HEK293T (cell line): ENCODE data around the gene ELMOD1.
"Not testable (repeated sequence)": the region's sequence is repeated elsewhere in the genome, so short reads cannot be mapped to it uniquely, and the experiment has no call there.

Experiments
- CTCF ChIA-PET: fragments of 350-600 bp; formaldehyde crosslinking; extraction: SDS; loops from one replicate; lab custom pipeline; 2021; ENCODE audit warnings: antibody characterized with exemption, inconsistent platforms; lab: Yijun Ruan, JAX
- POLR2A ChIA-PET: fragments of 350-600 bp; formaldehyde crosslinking; extraction: SDS; loops from one replicate; lab custom pipeline; 2020; ENCODE audit warnings: antibody characterized with exemption, inconsistent platforms; lab: Yijun Ruan, JAX
- DNase-seq: peaks from one replicate; pipeline ENCODE4 v3.0.0; 2012; ENCODE audit warnings: mixed read lengths; ENCODE audit errors: extremely low spot score
- ARNT ChIP-seq: fragments of 450-650 bp; IDR thresholded peaks from 2 replicates; pipeline ENCODE4 v1.6.1; 2017; ENCODE audit warnings: mild to moderate bottlenecking
- BHLHE40 ChIP-seq: fragments of 450-650 bp; IDR thresholded peaks from 2 replicates; pipeline ENCODE4 v1.6.1; 2016; ENCODE audit warnings: mild to moderate bottlenecking, moderate library complexity, borderline replicate concordance
- CTBP1 ChIP-seq: fragments of 450-650 bp; IDR thresholded peaks from 2 replicates; pipeline ENCODE4 v1.6.1; 2016; ENCODE audit warnings: borderline replicate concordance
- ELF4 ChIP-seq: fragments of 450-650 bp; IDR thresholded peaks from 2 replicates; pipeline ENCODE4 v1.6.1; 2017; ENCODE audit warnings: antibody characterized with exemption
- FOXA1 ChIP-seq: fragments of 450-650 bp; IDR thresholded peaks from 2 replicates; pipeline ENCODE4 v1.6.1; 2016; ENCODE audit warnings: mild to moderate bottlenecking
- FOXK2 ChIP-seq: fragments of 450-650 bp; IDR thresholded peaks from 2 replicates; pipeline ENCODE4 v1.6.1; 2016; ENCODE audit warnings: mild to moderate bottlenecking
- FOXM1 ChIP-seq: fragments of 450-650 bp; IDR thresholded peaks from 2 replicates; pipeline ENCODE4 v1.6.1; 2017; ENCODE audit warnings: mild to moderate bottlenecking, borderline replicate concordance
- HDGF ChIP-seq: fragments of 450-650 bp; IDR thresholded peaks from 2 replicates; pipeline ENCODE4 v1.6.1; 2017; ENCODE audit warnings: antibody characterized with exemption, borderline replicate concordance
- L3MBTL2 ChIP-seq: fragments of 450-650 bp; conservative IDR thresholded peaks from 2 replicates; pipeline ENCODE4 v1.6.1; 2016; ENCODE audit warnings: mild to moderate bottlenecking
- LEF1 ChIP-seq: fragments of 450-650 bp; IDR thresholded peaks from 2 replicates; pipeline ENCODE4 v1.6.1; 2017; ENCODE audit warnings: mild to moderate bottlenecking, borderline replicate concordance
- NFRKB ChIP-seq: fragments of 450-650 bp; IDR thresholded peaks from 2 replicates; pipeline ENCODE4 v1.6.1; 2016; ENCODE audit warnings: mild to moderate bottlenecking, moderate library complexity
- PKNOX1 ChIP-seq: fragments of 450-650 bp; IDR thresholded peaks from 2 replicates; pipeline ENCODE4 v1.6.1; 2016
- SP1 ChIP-seq: fragments of 450-650 bp; IDR thresholded peaks from 2 replicates; pipeline ENCODE4 v1.6.1; 2017
- SUZ12 ChIP-seq: fragments of 450-650 bp; IDR thresholded peaks from 2 replicates; pipeline ENCODE4 v1.6.1; 2016; ENCODE audit warnings: mild to moderate bottlenecking
- TARDBP ChIP-seq: fragments of 450-650 bp; IDR thresholded peaks from 2 replicates; pipeline ENCODE4 v1.6.1; 2016
- ZNF384 ChIP-seq: fragments of 450-650 bp; IDR thresholded peaks from 2 replicates; pipeline ENCODE4 v1.6.1; 2016

Gene ELMOD1

DNA sequence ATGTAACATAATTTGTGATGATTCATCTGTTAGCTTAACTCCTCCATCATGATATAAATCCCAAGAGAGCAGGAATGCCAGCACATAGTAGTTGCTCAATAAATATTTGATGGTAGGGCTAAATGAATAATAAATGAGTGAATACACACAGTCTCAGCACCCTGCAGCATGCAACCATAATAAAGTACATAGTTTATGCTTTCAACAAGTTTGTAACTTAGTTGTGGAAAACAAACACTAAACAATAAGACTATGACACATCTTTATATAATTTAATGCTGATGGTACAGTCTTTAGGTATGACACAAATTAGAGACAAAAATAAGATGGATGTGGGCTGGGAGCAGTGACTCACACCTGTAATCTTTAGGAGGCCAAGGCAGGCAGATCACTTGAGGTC lies 29.3 kb upstream of the ELMOD1 start:
- no peak for DNase-seq
- TF ChIP-seq ARNT, result no peak
- no peak for TF ChIP-seq TARDBP
- TF ChIP-seq SUZ12, result no peak
- no peak for TF ChIP-seq FOXM1
- TF ChIP-seq FOXA1, result no peak
- TF ChIP-seq NFRKB, result no peak
- POLR2A ChIA-PET, result interaction anchor here (1.1 kb wide), 1 partner anchor 34 kb away, joined by 4 read pairs; no protein-coding TSS in a partner anchor
- CTCF ChIA-PET, result interaction anchor here (1.1 kb wide), 1 partner anchor 128 kb away, joined by 3 read pairs; no protein-coding TSS in a partner anchor

DNA sequence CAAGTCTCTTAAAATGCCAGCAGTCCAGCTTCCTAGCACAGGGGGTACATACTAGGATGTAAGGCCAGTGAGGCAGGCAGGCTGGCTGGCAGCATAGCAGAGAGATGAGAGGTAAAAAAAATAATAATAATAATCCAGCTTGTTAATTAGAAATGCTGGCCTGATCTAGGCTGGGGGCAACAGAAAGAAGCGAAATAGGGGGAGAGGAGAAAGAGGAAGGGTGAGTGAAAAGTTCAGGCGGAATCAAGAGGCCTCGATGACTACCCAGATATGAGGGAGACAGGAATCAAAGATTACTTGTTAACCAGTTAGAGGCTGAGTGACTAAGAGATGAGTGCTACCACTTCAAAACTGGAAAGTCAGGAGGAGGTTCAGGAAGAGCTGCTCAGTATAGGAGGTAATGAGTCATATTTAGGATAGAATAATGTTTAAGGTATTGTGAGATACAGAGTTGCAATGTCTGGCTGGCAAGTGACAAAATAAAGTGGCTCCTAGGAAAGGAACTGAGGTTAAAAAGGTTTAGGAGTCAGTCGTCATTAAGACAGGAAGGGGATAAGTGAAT lies 28.2 kb upstream of the ELMOD1 start:
- POLR2A ChIA-PET, result interaction anchor here (1.3 kb wide), 1 partner anchor 209 kb away, joined by 3 read pairs; no protein-coding TSS in a partner anchor
- CTCF ChIA-PET, result interaction anchor here (0.6 to 3.5 kb wide), 7 partner anchors 13 to 208 kb away, joined by 3 to 40 read pairs (median 4); no protein-coding TSS in a partner anchor
- no peak for TF ChIP-seq SP1
- no peak for TF ChIP-seq ARNT
- no peak for TF ChIP-seq LEF1
- no peak for TF ChIP-seq FOXM1
- TF ChIP-seq ELF4, result no peak
- TF ChIP-seq CTBP1, result no peak
- no peak for TF ChIP-seq HDGF
- TF ChIP-seq L3MBTL2, result no peak
- no peak for TF ChIP-seq SUZ12
- TF ChIP-seq FOXA1, result no peak
- TF ChIP-seq ZNF384, result no peak
- TF ChIP-seq FOXK2, result no peak
- TF ChIP-seq BHLHE40, result no peak
- no peak for DNase-seq

- CTCF ChIA-PET, result interaction anchor here (0.6 to 3.5 kb wide), 6 partner anchors 12 to 207 kb away, joined by 3 to 40 read pairs (median 4); no protein-coding TSS in a partner anchor
- POLR2A ChIA-PET, result no interaction called here
- TF ChIP-seq TARDBP, result no peak
- no peak for TF ChIP-seq ELF4
- no peak for TF ChIP-seq NFRKB
- no peak for TF ChIP-seq FOXK2
- TF ChIP-seq L3MBTL2, result peak; percentile 46
- peak; percentile 49 for DNase-seq
Observed at GRCh38 chr11:107563702-107564101, 27.2 kb upstream of the ELMOD1 start.

- CTCF ChIA-PET, result interaction anchor here (3.5 kb wide), 1 partner anchor 124 kb away, joined by 40 read pairs; no protein-coding TSS in a partner anchor
- TF ChIP-seq FOXA1, result no peak
- POLR2A ChIA-PET, result interaction anchor here (0.9 to 1.6 kb wide), 3 partner anchors 32 to 125 kb away, joined by 3 to 4 read pairs (median 3); no protein-coding TSS in a partner anchor
- peak; percentile 10 for DNase-seq
Observed at GRCh38 chr11:107564877-107565218, 26.1 kb upstream of the ELMOD1 start.

DNA sequence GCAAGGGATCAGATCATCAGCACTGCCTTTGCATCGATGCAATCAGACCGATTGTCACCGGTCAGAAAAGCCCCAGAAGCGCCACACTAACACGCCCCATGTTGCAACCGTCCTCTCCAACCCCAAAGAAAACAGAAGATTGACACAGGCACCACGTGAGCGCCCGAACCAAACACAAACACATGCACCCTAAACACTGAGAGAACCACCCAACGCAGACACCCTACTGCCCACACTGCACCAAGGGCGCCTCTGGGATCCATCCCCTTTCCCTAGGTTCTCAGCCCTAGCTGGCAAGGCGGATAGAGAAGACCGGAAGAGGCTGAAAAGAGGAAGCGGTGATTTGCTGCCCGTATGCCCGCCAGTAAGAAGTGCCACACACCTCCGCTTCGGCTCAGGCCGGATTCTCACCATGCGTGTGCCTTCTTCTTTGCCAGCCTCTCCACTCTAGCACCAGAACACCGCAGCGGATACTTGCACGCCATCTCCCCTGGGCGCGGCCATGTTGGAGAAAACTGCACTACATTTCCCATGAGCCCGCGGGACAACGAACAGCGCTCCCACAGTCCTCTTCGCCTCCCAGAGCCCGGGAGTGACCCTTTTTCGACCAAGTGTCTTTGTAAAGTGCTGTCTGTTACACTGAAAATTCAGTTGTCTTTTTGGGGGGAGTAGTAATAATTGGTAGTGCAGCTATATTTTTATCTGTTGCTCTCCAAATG lies 25.6 kb upstream of the ELMOD1 start, which contains the start of gene ALKBH8:
ALKBH8 (minus strand) TSS at position 517 of the 719 bp plus-strand sequence. CDS start 4,842 bp downstream, outside the sequence.
- ChIA-PET CTCF (interaction anchor here (0.6 to 3.5 kb wide), 3 partner anchors 10 to 124 kb away, joined by 3 to 40 read pairs (median 6); no protein-coding TSS in a partner anchor), POLR2A (interaction anchor here (0.6 to 1.6 kb wide), 5 partner anchors 31 to 191 kb away, joined by 3 to 4 read pairs (median 3); partner anchors contain the start of gene CWF19L2)
- DNase-seq, result peak; percentile 81

DNA sequence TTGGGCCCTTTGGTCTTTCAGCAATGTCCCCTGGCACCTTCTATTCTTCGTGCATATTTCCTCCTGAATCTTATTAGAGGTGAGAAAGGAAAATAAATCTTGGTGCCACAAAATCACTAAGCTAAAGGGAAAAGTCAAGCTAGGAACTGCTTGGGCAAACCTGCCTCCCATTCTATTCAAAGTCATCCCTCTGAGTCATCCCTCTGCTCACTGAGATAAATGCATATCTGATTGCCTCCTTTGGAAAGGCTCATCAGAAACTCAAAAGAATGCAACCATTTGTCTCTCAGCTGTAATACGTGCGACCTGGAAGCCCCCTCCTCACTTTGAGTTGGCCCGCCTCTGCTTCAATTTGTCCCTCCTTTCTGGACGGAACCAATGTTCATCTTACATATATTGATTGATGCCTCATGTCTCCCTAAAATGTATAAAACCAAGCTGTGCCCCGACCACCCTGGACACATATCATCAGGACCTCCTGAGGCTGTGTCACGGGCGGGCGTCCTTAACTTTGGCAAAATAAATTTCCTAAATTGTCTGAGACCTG lies 24.9 kb upstream of the ELMOD1 start:
- POLR2A ChIA-PET, result interaction anchor here (0.6 to 1.6 kb wide), 6 partner anchors 8 to 190 kb away, joined by 3 to 4 read pairs (median 3); partner anchors contain the start of gene CWF19L2
- CTCF ChIA-PET, result interaction anchor here (0.6 to 3.5 kb wide), 4 partner anchors 9 to 123 kb away, joined by 3 to 40 read pairs (median 4); no protein-coding TSS in a partner anchor
- DNase-seq, result not testable (repeated sequence)
- 0 out of 2 replicates have a peak, but pooled peaks have one; percentile 3 for TF ChIP-seq L3MBTL2

More for the DNA sequence above, 25.6 kb upstream of the ELMOD1 start, which contains the start of gene ALKBH8:
- TF ChIP-seq L3MBTL2 (peak; percentile 36; the same call in 1 of the 2 replicates), TARDBP (no peak), BHLHE40 (no peak), FOXK2 (no peak), SP1 (no peak), FOXA1 (no peak), HDGF (no peak), SUZ12 (peak; percentile 73), LEF1 (no peak), ZNF384 (no peak), FOXM1 (no peak), PKNOX1 (peak; percentile 66), NFRKB (no peak), ELF4 (peak; percentile 77), CTBP1 (no peak), ARNT (no peak)

GRCh38 chr11:107566569-107566968 lies 24.4 kb upstream of the ELMOD1 start:
- no peak for DNase-seq
- TF ChIP-seq ARNT, result no peak
- no peak for TF ChIP-seq CTBP1
- no peak for TF ChIP-seq ELF4
- no peak for TF ChIP-seq FOXM1
- no peak for TF ChIP-seq FOXA1
- TF ChIP-seq TARDBP, result no peak
- no peak for TF ChIP-seq LEF1
- TF ChIP-seq NFRKB, result no peak
- TF ChIP-seq PKNOX1, result no peak
- TF ChIP-seq L3MBTL2, result no peak
- no peak for TF ChIP-seq SUZ12
- TF ChIP-seq BHLHE40, result no peak
- TF ChIP-seq ZNF384, result no peak
- TF ChIP-seq HDGF, result no peak
- no peak for TF ChIP-seq SP1
- TF ChIP-seq FOXK2, result no peak
- CTCF ChIA-PET, result interaction anchor here (1.3 to 1.5 kb wide), 2 partner anchors 9 to 123 kb away, joined by 3 to 6 read pairs; no protein-coding TSS in a partner anchor
- POLR2A ChIA-PET, result interaction anchor here (0.7 to 1.6 kb wide), 5 partner anchors 9 to 123 kb away, joined by 3 to 4 read pairs (median 3); partner anchors contain the start of gene CWF19L2
